ENCODE measurements around the gene PMEPA1.

PMEPA1 gene, protein sequence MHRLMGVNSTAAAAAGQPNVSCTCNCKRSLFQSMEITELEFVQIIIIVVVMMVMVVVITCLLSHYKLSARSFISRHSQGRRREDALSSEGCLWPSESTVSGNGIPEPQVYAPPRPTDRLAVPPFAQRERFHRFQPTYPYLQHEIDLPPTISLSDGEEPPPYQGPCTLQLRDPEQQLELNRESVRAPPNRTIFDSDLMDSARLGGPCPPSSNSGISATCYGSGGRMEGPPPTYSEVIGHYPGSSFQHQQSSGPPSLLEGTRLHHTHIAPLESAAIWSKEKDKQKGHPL

DNA sequence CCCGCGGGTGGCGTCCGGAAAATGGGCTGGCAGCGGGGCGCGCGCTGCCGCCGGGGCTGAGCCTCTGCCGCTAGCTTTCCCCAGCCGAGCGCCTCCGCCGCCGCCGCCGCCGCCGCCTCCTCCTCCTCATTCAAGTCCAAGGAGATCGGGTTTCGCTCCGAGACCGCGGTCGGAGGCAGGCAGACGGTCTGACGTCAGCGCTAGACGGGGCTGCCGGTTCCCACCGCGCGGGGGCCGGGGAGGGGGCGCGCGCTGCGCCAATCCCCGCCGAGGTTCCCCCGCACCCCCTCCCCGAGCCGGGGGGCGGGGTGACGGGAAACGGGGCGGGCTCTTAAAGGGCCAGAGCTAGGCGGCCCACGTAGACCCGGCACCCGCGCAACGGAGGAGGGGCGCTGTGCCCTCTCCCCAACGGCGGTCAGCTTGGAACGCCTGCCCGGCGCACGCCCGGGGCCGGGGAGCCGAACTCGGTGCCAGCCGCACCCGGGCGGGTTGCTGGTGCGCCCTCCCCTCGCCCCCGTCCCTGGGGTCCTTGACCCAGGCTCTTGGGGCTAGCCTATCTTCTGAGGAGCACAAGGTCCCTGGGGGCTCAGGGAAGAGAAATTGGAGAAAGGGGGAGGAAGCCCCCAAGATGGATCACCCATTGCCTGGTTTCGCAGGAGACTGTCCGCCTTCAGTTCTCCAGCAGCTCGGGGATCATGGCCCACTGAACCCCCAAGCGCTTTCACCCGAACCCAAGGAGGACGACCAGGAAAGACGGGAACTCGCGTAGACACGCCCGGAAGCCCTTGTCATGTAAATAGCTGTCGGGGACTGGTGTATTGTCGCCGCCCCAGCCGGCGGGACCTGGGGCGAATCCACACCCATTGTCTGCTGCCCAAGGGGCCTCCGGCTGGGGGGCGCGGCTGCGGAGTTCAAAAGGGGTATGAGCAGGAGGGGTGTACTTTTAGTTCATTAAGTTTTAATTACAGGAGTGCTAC, at the start of gene PMEPA1:
TSS of gene PMEPA1 (minus strand) at position 193 of the 977 bp plus-strand sequence. CDS start 433 bp downstream, outside the sequence.
- peaks cover 56% of the 10 kb centered on the region for H3K4me1 ChIP-seq (ENCODE audit: insufficient read depth, low read length)

DNA sequence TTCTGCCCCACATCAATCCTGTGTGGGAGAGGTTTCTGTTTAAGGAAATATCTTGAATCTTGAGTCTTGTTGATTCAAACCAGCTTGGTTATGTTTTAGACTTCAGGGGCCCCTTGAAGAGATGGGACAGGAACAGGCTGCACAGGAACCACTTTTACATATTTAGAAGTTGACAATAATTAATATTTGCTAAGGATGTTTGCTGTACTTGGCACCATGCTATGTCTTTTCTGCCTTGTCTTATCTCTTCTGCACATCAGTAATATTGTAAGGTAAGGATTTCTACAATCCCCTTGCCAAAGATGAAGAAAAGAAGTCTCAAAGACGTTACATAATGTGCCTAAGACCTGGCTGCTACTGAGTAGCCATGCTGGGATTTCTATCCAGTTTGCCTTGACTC, 48.0 kb upstream of the PMEPA1 start:
- Histone ChIP-seq H3K36me3 (ENCODE audit: insufficient read depth, low read length) (no peaks in the 10 kb centered on the region), H3K9me3 (ENCODE audit: low read length) (no peaks in the 10 kb centered on the region), H3K4me1 (ENCODE audit: insufficient read depth, low read length) (no peaks in the 10 kb centered on the region), H3K4me3 (ENCODE audit: low read length) (no peak overlapping the region), H3K27me3 (ENCODE audit: insufficient read depth, low read length) (no peaks in the 10 kb centered on the region), H2AFZ (ENCODE audit: low read depth, low read length) (no peak overlapping the region)

More for the DNA sequence above, at the start of gene PMEPA1:
- Histone ChIP-seq H3K36me3 (ENCODE audit: insufficient read depth, low read length) (no peaks in the 10 kb centered on the region), H3K9me3 (ENCODE audit: low read length) (no peaks in the 10 kb centered on the region), H3K4me3 (ENCODE audit: low read length) (peak within 1 kb of the TSS; percentile 54), H3K27me3 (ENCODE audit: insufficient read depth, low read length) (peaks cover 5% of the 10 kb centered on the region), H2AFZ (ENCODE audit: low read depth, low read length) (peak within 1 kb of the TSS; percentile 89)

DNA sequence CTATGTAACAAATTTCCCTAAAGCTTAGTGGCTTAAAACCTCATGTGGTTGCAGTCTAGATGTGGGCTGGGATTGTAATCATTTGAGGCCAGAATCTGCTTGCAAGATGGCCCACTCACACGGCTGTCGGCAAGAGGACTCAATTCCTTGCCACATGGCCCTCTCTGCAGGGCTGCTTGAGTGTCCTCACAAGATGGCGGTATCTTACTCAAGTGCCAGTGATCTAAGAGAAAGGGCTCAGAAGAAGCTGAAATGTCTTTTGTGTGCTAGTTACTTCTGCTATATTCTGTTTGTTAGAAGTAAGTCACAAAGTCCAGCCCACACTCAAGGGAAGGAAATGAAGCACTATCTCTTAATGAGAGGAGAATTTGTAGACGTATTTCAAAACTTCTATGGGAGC, 47.1 kb upstream of the PMEPA1 start:
- no peaks in the 10 kb centered on the region for H3K27me3 ChIP-seq (ENCODE audit: insufficient read depth, low read length)
- H3K4me3 ChIP-seq (ENCODE audit: low read length) = no peak overlapping the region
- H3K9me3 ChIP-seq (ENCODE audit: low read length) = no peaks in the 10 kb centered on the region
- H3K4me1 ChIP-seq (ENCODE audit: insufficient read depth, low read length) = no peaks in the 10 kb centered on the region
- no peak overlapping the region for H2AFZ ChIP-seq (ENCODE audit: low read depth, low read length)
- no peaks in the 10 kb centered on the region for H3K36me3 ChIP-seq (ENCODE audit: insufficient read depth, low read length)

DNA sequence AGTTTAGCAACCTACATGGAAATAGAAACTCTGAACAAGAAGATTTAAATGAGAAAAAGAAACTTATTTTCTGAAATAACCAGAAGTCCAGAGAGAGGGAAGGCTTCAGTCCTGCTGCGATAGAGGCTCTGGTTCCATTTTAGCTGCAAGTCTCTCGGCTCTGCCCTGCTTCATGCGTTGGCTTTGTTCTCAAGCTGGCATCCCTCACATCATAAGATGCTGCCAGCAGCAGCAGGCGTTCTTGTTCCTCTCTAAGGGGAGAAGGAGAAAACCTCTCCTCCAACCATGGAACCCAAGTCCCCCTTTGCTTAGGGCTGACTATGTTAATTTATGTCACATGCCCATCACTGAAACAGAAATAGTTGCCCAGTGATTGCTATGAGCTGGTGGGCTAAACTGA, 46.4 kb upstream of the PMEPA1 start:
- no peak overlapping the region for H3K4me3 ChIP-seq (ENCODE audit: low read length)
- no peaks in the 10 kb centered on the region for H3K36me3 ChIP-seq (ENCODE audit: insufficient read depth, low read length)
- no peaks in the 10 kb centered on the region for H3K9me3 ChIP-seq (ENCODE audit: low read length)
- no peaks in the 10 kb centered on the region for H3K4me1 ChIP-seq (ENCODE audit: insufficient read depth, low read length)
- no peaks in the 10 kb centered on the region for H3K27me3 ChIP-seq (ENCODE audit: insufficient read depth, low read length)
- H2AFZ ChIP-seq (ENCODE audit: low read depth, low read length) = no peak overlapping the region

DNA sequence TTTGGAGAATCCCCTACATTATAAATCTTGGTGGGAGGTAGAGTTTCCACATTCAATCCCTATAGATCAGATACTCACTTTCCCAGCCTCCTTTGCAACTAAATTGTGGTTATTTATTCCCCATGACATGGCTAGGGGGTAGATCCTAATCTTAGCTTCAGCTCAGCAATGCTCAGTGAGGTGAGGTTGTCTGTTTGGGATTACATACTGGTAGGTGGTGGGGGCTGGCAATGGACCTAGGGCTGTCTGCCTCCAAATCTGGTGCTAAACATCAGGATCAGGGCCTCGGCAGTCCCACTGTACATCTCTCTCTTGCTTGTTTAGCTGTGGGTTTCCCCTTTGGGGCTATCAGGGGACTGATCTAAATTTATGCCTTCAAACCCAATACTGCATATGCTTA, 45.8 kb upstream of the PMEPA1 start:
- Histone ChIP-seq H3K36me3 (ENCODE audit: insufficient read depth, low read length) (no peaks in the 10 kb centered on the region), H2AFZ (ENCODE audit: low read depth, low read length) (no peak overlapping the region), H3K27me3 (ENCODE audit: insufficient read depth, low read length) (no peaks in the 10 kb centered on the region), H3K9me3 (ENCODE audit: low read length) (no peaks in the 10 kb centered on the region), H3K4me3 (ENCODE audit: low read length) (no peak overlapping the region), H3K4me1 (ENCODE audit: insufficient read depth, low read length) (no peaks in the 10 kb centered on the region)

DNA sequence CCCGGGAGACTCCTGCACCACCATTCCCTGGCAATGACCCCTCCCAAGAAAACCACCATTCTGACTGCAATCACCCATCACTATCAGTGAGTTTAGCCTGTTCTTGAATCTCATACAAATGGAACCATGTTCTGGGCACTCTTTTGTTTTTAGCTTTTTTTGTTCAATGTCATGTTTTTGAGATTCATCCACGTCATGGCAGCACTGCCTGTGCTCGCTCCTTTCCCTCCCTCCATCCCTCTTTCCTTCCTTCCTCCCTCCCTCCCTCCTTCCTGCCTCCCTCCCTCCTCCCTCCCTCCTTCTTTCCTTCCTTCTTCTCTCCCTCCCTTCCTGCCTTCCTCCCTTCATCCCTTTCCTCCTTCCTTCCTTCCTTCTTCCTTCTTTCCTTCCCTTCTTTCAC, 44.4 kb upstream of the PMEPA1 start:
- Histone ChIP-seq H3K9me3 (ENCODE audit: low read length) (no peaks in the 10 kb centered on the region), H3K36me3 (ENCODE audit: insufficient read depth, low read length) (no peaks in the 10 kb centered on the region), H3K27me3 (ENCODE audit: insufficient read depth, low read length) (peaks cover 8% of the 10 kb centered on the region), H3K4me1 (ENCODE audit: insufficient read depth, low read length) (no peaks in the 10 kb centered on the region), H2AFZ (ENCODE audit: low read depth, low read length) (no peak overlapping the region), H3K4me3 (ENCODE audit: low read length) (no peak overlapping the region)

DNA sequence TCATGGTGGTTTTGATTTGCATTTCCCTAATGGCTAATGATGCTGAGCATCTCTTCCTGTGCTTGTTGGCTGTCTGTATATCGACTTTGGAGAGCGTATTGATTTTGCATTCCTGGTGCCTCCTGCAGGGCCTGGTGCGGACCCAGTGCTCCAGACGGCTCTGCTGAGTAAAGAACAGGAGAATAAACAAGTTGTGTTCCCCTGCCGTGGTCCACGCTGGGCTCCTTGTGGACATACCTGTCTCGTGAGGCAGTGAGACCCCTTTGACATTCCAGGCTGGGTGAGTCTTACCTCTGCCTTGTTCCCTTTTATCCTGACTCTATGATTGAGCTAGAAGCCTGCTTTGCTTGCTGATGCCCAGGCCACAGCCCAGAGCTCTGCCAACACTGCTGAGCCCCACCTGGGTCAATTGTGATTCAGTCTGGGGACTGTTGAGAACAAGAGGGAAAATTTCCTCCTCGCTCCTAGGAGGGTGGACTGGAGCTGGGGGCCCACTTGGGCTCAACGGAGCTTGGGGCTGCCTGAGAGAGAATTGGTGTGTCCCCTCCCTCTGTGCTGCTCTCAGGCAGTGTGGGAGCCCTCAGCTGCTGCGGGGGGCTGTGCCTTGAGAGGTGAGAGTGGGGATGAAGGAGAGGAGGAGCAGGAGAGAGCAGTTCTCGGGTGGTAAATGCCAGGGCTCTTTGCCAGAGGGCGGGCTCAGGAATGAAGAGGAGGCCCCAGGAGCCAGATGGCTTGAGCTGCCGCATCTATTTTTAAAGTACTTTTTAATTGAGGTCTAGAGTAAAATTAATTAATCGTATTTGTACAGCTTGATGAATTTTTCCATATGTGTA, 43.7 kb upstream of the PMEPA1 start:
- H2AFZ ChIP-seq (ENCODE audit: low read depth, low read length) = no peak overlapping the region
- H3K27me3 ChIP-seq (ENCODE audit: insufficient read depth, low read length) = peaks cover 8% of the 10 kb centered on the region
- H3K9me3 ChIP-seq (ENCODE audit: low read length) = no peaks in the 10 kb centered on the region
- H3K36me3 ChIP-seq (ENCODE audit: insufficient read depth, low read length) = no peaks in the 10 kb centered on the region
- H3K4me1 ChIP-seq (ENCODE audit: insufficient read depth, low read length) = no peaks in the 10 kb centered on the region
- H3K4me3 ChIP-seq (ENCODE audit: low read length) = no peak overlapping the region

DNA sequence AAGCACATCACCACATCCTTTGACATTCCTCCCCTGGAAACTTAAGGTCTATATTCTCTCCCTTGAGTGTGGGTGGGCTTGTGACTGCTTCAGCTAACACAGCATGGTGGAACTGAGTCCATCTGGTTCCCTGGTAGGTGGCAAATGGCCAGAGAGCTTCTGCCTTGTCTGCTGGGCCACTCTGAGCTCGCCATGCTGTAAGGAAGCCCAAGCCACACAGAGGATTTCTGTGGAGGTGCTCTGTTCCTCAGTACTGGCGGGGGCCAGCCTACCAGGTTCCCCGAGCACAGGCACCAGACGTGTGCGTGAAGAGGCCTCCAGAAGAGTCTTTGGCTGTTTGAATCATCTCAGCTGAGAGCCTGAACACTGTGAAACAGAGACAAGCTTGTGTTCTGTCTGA, 41.6 kb upstream of the PMEPA1 start:
- Histone ChIP-seq H3K4me1 (ENCODE audit: insufficient read depth, low read length) (no peaks in the 10 kb centered on the region), H3K4me3 (ENCODE audit: low read length) (no peak overlapping the region), H3K9me3 (ENCODE audit: low read length) (no peaks in the 10 kb centered on the region), H3K36me3 (ENCODE audit: insufficient read depth, low read length) (no peaks in the 10 kb centered on the region), H2AFZ (ENCODE audit: low read depth, low read length) (no peak overlapping the region), H3K27me3 (ENCODE audit: insufficient read depth, low read length) (peaks cover 8% of the 10 kb centered on the region)

DNA sequence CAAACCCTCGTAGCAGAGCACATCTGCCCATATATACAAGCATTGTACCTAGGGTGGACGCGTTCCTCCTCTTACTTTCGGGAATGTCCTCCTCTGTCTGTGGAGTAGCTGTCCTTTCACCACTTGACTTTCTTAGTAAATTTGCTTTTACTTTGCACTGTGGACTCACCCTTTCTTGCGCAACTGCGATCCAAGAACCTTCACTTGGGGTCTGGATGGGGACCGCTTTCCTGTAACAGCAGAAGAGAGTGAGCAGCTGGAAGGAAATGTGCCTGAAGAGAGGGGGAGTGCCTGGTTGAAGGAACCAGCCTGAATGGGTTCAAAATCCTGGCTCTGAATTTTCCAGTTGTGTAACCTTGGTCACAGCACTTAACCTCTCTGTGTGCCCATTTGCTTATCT, 40.1 kb upstream of the PMEPA1 start:
- no peaks in the 10 kb centered on the region for H3K4me1 ChIP-seq (ENCODE audit: insufficient read depth, low read length)
- H3K36me3 ChIP-seq (ENCODE audit: insufficient read depth, low read length) = no peaks in the 10 kb centered on the region
- peaks cover 3% of the 10 kb centered on the region for H3K9me3 ChIP-seq (ENCODE audit: low read length)
- no peak overlapping the region for H3K4me3 ChIP-seq (ENCODE audit: low read length)
- H3K27me3 ChIP-seq (ENCODE audit: insufficient read depth, low read length) = peaks cover 8% of the 10 kb centered on the region
- H2AFZ ChIP-seq (ENCODE audit: low read depth, low read length) = no peak overlapping the region

DNA sequence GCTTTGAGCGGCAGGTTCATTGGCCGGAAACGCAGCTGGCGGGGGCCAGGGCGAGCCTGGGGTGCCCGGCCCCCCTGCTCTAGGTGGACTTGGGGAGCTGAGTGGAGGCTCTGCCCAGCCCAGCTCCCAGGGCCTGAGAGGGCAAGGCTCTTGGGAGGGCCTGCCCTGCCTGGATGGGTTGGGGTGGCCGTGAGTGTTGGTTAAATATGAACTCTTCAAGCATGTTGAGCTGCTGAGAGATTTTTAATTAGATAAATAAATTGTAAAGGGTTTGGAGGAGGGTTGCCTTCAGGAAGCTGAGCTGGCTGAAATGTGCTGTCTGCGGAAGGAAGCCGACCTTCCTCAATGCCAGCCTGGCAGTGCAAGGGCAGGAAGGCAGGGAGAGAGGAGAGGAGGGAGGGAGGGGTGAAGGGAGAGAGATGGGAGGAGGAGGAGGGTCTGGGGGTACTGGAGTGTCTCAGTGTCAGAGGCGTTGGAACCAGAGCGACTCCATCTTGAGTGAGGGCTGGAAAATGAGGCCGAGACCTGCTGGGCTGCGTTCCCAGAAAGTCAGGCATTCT, 39.4 kb upstream of the PMEPA1 start:
- Histone ChIP-seq H3K9me3 (ENCODE audit: low read length) (peaks cover 3% of the 10 kb centered on the region), H3K4me3 (ENCODE audit: low read length) (no peak overlapping the region), H3K27me3 (ENCODE audit: insufficient read depth, low read length) (peaks cover 8% of the 10 kb centered on the region), H2AFZ (ENCODE audit: low read depth, low read length) (no peak overlapping the region), H3K4me1 (ENCODE audit: insufficient read depth, low read length) (no peaks in the 10 kb centered on the region), H3K36me3 (ENCODE audit: insufficient read depth, low read length) (no peaks in the 10 kb centered on the region)

DNA sequence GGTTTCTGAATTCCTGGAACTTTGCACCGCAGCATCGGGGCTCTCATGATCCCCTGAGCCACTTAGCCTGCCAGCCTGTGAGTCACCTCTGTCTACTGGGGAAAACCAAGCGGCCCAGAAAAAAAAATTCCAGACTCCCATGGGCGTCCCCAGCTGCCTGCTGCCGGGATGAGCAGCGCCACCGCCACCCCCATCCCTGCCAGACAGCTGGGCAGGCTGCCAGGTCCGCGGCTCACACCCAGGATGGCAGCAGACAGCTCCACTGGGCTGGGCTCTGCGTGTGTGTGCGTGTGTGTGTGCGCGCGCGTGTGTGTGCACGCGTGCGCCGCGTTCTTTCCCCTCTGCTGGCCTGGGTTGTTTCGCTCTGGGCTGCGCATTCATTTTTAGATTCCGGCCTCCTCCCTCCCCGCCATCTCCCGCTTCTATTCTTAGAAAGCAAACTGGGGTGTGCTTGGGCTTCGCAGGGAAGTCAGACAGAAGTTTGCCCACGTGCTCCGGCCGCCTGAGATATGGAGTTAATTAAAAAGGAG, 38.9 kb upstream of the PMEPA1 start:
- Histone ChIP-seq H3K36me3 (ENCODE audit: insufficient read depth, low read length) (no peaks in the 10 kb centered on the region), H3K4me1 (ENCODE audit: insufficient read depth, low read length) (no peaks in the 10 kb centered on the region), H2AFZ (ENCODE audit: low read depth, low read length) (no peak overlapping the region), H3K9me3 (ENCODE audit: low read length) (peaks cover 3% of the 10 kb centered on the region), H3K4me3 (ENCODE audit: low read length) (no peak overlapping the region), H3K27me3 (ENCODE audit: insufficient read depth, low read length) (peaks cover 8% of the 10 kb centered on the region)

DNA sequence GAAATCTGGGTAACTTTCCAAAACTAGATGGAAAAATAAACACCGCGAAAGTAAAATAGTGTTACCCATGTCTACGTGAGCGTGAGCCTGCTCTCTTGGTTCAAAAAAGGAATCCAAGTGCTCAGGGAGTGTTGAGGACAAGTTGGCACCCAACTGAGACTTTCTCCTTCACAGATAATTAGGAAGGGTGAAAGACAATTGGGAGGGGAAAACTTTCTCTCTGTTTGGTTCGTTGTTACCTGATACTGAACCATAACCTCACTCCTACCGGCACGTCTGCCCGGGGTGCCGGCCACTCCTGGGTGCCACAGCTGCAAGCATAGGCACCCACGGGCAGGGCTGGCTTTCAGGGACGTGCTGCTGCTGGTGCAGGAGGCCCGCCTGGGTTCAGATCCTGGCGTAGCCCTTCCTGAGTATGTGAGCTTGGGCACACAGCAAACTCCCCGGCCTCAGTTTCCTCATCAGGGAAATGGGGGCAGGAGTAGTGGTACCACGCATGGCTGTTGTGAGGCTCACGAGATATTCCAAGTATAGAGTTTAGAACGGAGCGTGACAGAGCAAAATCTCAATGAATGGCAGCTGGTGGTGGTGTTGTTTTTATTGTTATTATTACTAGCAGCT, 38.2 kb upstream of the PMEPA1 start:
- Histone ChIP-seq H3K4me1 (ENCODE audit: insufficient read depth, low read length) (no peaks in the 10 kb centered on the region), H3K27me3 (ENCODE audit: insufficient read depth, low read length) (peaks cover 8% of the 10 kb centered on the region), H3K4me3 (ENCODE audit: low read length) (no peak overlapping the region), H3K36me3 (ENCODE audit: insufficient read depth, low read length) (no peaks in the 10 kb centered on the region), H3K9me3 (ENCODE audit: low read length) (peaks cover 3% of the 10 kb centered on the region), H2AFZ (ENCODE audit: low read depth, low read length) (no peak overlapping the region)
